ENCODE results near the gene TYRO3.
A peak's percentile ranks its signal among the peaks of the same experiment; 100 is the strongest.
"Not testable (repeated sequence)": the region's sequence is repeated elsewhere in the genome, so short reads cannot be mapped to it uniquely, and the experiment has no call there.

The TYRO3 gene

GRCh38 chr15:41575282-41575681, 16.3 kb downstream of the TYRO3 start:
- no peak for DNase-seq

GRCh38 chr15:41577863-41578735, 19.1 kb downstream of the TYRO3 start:
- DNase-seq, result no peak

DNA sequence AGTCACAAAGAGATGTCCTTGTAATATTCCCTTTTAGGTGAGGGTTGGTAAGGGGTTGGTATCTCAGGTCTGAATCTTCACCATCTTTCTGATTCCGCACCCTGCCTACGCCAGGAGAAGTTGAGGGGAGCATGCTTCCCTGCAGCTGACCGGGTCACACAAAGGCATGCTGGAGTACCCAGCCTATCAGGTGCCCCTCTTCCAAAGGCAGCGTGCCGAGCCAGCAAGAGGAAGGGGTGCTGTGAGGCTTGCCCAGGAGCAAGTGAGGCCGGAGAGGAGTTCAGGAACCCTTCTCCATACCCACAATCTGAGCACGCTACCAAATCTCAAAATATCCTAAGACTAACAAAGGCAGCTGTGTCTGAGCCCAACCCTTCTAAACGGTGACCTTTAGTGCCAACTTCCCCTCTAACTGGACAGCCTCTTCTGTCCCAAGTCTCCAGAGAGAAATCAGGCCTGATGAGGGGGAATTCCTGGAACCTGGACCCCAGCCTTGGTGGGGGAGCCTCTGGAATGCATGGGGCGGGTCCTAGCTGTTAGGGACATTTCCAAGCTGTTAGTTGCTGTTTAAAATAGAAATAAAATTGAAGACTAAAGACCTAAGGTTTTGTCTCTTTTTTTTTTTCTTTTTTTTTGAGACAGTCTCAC, 19.8 kb downstream of the TYRO3 start:
- DNase-seq, result no peak

DNA sequence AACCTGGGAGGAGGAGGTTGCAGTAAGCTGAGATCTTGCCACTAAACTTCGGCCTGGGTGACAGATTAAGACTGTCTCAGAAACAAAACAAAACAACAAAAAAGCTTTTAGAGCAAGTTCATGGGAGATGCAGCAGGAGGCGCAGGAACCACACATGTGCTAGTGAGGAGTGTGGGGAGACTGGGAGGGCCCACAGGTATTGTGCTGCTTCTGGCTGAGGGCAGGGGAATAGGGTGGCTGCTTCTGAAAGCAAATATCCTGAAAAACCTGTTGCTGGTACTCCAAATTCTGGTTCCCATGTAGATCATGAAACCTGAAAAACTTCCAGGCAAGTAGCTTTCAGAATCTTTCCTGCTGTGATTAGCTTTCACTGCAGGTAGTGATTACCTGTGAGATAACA, 22.1 kb downstream of the TYRO3 start:
- no peak for DNase-seq

DNA sequence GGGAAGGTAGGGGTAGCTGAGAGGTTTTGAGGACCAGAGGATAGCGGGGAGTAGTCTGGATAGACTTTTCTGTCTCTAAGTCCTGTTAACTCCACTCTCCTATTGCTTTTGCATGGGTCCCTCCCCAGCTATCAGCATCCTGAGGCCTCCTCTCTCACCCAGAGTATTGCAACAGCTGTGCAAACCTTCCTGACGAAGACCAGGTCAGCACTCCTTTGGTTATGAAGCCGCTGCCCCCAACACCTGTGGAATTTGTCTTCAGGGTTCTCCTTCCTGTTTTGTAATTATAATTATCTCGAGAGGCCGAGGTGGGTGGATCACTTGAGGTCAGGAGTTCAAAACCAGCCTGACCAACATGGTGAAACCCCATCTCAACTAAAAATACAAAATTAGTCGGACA, 24.8 kb downstream of the TYRO3 start:
- no peak for DNase-seq

DNA sequence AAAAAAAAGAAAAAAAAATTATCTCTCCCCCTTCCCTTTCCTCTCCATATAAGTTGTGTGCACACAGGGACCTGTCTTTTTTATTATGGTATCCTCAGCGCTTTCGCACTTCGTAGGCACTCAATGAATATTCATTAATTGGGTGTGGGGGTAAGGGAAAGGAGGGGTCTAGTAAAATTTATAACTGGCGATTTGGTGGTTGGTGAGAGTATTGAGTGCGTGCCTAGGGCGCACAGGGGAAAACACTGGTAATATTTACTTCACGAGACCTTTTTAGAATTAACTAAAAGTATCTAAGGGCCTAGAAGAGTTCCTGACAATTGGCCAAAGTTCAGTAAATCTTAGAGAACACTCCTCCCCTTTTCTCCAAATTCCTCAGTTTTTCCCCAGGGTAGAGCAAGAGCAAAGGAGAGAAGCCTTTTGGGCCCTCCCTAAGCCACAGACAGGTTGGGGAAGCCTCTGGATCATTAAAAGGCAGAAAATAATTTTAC, 25.7 kb downstream of the TYRO3 start:
- DNase-seq, result no peak

DNA sequence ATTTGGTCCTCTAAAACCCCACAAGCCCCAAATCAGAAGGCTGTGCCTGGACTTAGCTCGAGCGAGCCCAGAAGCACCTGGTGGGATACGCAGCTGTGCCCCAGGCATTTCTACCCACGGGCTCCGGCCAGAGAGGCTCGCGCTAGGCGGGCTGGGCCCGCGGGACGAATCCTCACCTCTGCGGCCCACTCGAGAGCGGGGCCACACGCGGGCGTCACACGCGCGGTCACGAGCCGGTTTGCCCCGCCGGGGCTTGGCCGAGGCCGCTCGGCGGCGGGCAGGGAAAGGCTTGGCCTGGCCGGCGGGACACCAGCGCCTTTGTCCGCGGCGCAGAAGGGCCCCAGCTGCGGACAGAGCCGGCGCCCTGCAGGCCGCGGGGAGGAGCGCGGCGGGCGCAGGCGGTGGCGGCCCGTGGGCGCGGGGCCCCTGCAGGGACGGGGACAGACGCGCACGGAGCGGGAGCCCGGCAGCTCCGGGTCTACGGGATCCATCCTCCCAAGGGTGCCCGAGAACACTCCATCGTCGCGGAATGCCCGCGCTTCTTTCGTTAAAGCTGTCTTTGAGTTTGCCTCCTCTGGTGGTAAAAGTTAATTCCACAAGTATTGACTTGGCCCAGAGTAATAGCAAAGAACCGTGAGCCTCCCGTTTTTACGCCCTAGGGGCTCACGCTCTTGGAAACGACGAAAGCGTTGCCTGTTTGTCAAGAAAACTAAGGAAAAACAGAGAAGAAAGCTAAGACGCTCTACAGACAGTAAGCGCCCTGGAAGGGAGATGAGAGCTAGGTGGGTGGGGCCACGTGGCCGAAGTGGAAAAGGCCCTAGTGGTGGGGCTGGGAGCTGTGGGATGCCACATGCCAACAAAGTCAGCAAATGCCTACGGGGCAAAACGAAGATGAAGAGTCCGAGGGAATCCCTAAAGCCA, 26.4 kb downstream of the TYRO3 start:
- no peak for DNase-seq

DNA sequence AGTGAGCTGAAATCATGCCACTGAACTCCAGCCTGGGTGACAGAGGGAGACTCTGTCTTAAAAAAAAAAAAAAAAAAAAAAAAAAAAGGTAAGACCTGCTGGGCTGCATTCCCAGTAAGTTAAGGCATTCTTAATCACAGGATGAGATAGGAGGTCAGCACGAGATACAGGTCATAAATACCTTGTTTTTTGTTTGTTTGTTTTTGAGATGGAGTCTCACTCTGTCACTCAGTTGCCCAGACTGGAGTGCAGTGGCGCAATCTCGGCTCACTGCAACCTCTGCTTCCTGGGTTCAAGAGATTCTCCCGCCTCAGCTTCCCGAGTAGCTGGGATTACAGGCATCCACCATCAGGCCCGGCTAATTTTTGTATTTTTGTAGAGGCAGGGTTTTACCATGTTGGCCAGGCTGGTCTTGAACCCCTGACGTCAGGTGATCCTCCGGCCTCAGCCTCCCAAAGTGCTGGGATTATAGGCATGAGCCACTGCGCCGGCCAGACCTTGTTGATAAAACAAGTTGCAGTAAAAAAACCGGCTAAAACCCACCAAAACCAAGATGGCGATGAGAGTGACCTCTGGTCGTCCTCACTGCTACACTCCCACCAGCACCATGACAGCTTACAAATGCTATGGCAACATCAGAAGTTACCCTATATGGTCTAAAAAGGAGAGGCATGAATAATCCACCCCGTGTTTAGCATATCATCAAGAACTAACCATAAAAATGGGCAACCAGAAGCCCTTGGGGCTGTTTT, 27.7 kb downstream of the TYRO3 start:
- DNase-seq, result not testable (repeated sequence)

DNA sequence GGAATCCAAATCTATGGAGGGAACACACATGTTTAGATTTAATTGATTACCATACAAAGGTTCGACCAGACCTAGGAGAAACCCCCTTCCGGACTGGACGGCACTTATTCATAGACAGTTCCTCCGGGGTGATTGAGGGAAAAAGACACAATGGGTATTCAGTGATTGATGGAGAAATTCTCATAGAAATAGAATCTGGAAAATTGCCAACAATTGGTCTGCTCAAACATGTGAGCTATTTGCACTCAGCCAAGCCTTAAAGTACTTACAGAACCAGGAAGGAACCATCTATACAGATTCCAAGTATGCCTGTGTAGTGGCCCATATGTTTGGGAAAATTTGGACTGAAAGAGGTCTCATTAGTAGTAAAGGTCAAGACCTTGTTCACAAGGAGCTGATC, 30.0 kb downstream of the TYRO3 start:
- DNase-seq, result not testable (repeated sequence)

DNA sequence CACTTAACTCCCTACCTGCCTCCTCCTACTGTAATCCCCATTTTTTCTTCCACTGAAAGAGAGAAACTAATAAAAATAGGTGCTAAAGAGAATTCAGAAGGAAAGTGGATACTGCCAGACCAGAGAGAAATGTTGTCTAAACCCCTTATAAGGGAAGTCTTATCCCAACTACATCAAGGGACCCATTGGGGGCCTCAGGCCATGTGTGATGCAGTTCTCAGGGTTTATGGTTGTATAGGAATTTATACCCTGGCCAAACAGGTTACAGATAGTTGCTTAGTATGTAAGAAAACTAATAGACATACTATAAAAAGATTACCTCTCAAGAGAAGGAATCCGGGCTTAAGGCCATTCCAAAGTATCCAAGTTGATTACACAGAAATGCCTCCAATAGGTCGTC, 30.6 kb downstream of the TYRO3 start:
- not testable (repeated sequence) for DNase-seq

DNA sequence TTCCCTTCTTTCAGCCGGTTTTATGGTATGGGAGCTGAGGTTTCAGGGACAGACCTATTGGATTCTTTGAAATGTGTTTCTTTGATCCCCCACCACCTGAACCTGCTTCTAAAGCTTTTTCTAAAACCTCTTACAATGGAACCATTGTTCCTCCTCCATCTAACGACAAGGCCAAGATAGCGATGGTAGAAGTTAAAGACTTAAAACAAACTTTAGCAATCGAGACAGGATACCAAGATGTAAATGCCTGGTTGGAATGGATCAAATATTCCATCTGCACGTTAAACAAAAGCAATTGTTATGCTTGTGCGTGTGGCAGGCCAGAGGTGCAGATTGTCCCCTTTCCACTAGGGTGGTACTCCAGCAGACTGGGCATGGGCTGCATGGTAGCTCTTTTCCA, 32.2 kb downstream of the TYRO3 start:
- not testable (repeated sequence) for DNase-seq

GRCh38 chr15:41592718-41593117, 33.7 kb downstream of the TYRO3 start:
- not testable (repeated sequence) for DNase-seq

GRCh38 chr15:41594801-41595746, 36.1 kb downstream of the TYRO3 start:
- no peak for DNase-seq

GRCh38 chr15:41596972-41597371, 38.0 kb downstream of the TYRO3 start:
- DNase-seq, result no peak

- no peak for DNase-seq
Observed at GRCh38 chr15:41597787-41598186, 38.8 kb downstream of the TYRO3 start.

DNA sequence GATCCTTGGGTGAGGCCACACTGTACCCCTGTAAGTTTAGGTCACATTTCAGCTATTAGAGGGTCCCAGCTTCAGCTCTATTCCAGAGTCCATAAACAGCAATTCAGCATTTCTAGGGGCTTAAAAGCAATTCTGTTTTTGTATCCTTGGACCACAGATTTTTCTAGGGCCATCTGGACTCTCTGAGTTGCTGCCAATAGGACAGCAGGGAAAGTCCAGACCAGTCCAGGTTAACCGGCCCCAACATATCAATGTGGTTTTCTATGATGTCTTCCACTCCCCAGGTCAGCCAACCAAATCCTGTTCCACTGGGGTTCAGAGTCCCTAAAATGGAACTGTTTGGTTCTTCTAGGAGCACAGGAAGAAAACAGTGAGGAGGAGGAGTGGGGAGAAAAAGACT, 40.0 kb downstream of the TYRO3 start:
- DNase-seq, result no peak

DNA sequence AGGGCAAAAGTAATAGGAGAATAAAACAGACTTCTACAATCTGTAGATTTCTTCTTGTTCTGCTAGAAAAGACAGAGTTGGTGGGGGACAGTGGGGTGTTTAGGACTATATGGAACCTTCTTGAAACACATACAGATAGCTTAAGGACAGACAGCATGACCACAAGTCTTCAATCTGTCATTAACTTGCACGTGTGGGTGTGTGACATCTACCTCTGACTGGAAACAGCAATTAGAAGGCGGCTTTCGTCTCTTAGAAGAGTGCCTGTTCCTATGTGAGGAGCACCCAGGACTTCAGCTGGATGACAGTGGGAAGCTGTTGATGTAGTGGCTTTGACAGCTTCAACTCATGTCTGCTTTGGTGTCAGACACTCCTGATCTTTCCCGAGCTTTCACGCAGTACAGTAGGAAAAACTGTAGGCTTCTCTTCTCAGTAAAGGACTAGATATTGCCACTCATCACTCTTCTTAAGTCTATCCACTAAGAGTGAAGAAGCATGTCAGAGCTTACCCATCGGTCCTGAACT, 44.5 kb downstream of the TYRO3 start:
- no peak for DNase-seq

DNA sequence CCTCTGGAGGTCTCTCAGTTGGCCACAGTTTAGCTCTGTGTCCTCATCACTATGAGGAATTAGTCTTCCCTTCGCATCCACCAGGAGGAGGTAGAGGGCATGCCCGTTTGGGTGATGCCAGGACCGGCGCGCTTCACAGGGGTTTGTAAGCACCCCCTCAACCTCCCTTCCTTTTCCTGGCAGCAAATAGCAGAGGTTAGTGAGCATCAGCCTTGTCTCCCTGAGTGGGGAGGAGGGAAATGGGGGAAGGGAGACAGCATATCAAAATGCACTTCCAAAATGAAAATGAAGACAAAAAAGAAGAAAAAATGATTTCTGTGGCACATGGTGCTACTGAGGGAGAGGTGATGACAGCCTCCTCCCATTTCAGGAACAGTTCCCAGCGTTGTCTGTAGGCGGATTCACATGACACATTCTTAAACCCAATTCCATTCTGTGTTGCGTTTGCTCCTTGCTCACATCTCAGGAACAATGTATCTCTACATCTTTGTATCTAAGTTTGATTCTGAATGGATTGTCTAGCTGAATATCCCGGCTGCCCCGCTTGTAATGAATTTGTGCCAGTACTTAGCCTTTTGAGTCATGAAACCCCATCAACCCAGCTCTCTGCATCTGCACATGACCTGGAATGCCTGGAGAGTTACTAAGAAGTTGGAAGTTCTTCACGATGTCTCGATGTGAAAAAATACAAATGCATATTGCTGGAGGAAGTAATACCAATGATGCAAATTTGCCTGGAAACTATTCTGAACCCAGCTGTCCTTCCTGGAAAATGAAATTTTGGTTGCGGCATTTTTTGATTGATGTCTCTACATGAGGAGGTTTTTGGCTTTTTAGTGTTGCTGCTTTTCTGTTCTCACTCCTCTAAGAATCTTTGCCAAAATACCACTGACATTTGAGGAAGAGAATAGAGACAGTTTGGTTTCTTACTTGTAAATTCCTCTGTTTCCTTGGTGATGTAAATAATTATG, 45.2 kb downstream of the TYRO3 start:
- peak; percentile 65 to 69 for DNase-seq

- no peak for DNase-seq
Observed at GRCh38 chr15:41605566-41605965, 46.6 kb downstream of the TYRO3 start.

DNA sequence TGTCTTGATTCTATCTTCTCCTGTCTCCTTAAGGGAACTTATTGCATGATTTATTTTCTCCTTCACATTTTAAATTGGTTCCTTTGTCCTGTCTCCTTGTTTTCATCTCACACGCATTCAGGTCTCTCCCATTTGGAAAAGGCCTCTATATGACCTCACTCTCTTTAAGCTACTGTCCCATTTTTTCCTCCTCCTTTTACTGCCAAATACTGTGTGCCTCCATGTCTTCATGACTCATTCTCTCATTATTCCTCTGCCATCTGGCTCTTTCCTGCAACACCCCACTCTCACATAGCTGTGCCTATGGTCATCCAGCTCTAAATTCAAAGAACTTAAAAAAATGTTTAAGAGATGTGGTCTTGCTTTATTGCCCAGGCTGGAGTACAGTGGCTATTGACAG, 48.0 kb downstream of the TYRO3 start:
- no peak for DNase-seq

Data from AML-193 (cell line).